WERI-Rb-1 (cell line): ENCODE data around the gene HOXC5.
"Not testable (repeated sequence)": the region's sequence is repeated elsewhere in the genome, so short reads cannot be mapped to it uniquely, and the experiment has no call there.

Experiments used
- DNase-seq: peaks from one replicate; pipeline ENCODE4 v3.0.0-alpha.2; 2020
- H3K27ac ChIP-seq: fragments of 250-450 bp; sonication (Bioruptor Pico); 2 replicates; pipeline ENCODE4 v1.5.1; 2020; ENCODE audit warnings: mild to moderate bottlenecking, moderate library complexity
- H3K27me3 ChIP-seq: fragments of 250-450 bp; sonication (Bioruptor Pico); 2 replicates; pipeline ENCODE4 v1.5.1; 2021; ENCODE audit warnings: mild to moderate bottlenecking, low read depth, moderate library complexity; ENCODE audit not compliant: insufficient read depth, severe bottlenecking
- H3K36me3 ChIP-seq: fragments of 250-450 bp; sonication (Bioruptor Pico); 2 replicates; pipeline ENCODE4 v1.5.1; 2020; ENCODE audit warnings: mild to moderate bottlenecking, moderate library complexity
- H3K4me3 ChIP-seq: 2 replicates; pipeline ENCODE4 v1.5.1; 2011; ENCODE audit warnings: low read depth, mild to moderate bottlenecking, control low read depth, low read length
- H3K9me3 ChIP-seq: fragments of 250-450 bp; sonication (Bioruptor Pico); 2 replicates; pipeline ENCODE4 v1.5.1; 2021; ENCODE audit warnings: mild to moderate bottlenecking, moderate library complexity; ENCODE audit not compliant: severe bottlenecking
- TF ChIP-seq, protein P1 (sequence below): IDR thresholded peaks from 2 replicates; pipeline ENCODE4 v1.5.1; 2011; ENCODE audit warnings: low read depth, mild to moderate bottlenecking, control low read depth, inconsistent platforms, low read length

HOXC5 gene

DNA sequence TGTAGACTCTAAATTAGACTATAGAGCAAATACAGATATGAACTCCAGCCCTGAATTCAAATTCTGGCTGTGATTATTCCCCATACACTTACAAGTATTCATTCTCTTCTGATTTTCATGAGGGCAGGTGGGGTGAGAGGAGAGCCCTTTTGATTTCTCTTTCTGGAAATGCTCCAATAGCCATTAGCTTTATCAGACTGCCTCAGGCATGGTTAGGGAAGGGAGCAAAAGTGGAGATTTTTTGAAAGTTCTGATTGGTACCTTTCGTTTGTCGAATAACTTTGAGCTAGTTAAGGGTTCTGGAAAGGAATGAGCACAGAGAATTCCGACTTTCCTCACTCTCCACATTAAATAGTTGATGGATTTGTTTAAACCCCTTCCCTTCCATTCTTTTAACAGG lies 7.8 kb downstream of the HOXC5 start:
- Histone ChIP-seq H3K27me3 (no peaks in the 10 kb centered on the region), H3K9me3 (no peaks in the 10 kb centered on the region), H3K27ac (no peak overlapping the region), H3K36me3 (no peaks in the 10 kb centered on the region), H3K4me3 (no peak overlapping the region)
- TF ChIP-seq, protein P1, sequence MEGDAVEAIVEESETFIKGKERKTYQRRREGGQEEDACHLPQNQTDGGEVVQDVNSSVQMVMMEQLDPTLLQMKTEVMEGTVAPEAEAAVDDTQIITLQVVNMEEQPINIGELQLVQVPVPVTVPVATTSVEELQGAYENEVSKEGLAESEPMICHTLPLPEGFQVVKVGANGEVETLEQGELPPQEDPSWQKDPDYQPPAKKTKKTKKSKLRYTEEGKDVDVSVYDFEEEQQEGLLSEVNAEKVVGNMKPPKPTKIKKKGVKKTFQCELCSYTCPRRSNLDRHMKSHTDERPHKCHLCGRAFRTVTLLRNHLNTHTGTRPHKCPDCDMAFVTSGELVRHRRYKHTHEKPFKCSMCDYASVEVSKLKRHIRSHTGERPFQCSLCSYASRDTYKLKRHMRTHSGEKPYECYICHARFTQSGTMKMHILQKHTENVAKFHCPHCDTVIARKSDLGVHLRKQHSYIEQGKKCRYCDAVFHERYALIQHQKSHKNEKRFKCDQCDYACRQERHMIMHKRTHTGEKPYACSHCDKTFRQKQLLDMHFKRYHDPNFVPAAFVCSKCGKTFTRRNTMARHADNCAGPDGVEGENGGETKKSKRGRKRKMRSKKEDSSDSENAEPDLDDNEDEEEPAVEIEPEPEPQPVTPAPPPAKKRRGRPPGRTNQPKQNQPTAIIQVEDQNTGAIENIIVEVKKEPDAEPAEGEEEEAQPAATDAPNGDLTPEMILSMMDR: no peak
- no peak for DNase-seq

DNA sequence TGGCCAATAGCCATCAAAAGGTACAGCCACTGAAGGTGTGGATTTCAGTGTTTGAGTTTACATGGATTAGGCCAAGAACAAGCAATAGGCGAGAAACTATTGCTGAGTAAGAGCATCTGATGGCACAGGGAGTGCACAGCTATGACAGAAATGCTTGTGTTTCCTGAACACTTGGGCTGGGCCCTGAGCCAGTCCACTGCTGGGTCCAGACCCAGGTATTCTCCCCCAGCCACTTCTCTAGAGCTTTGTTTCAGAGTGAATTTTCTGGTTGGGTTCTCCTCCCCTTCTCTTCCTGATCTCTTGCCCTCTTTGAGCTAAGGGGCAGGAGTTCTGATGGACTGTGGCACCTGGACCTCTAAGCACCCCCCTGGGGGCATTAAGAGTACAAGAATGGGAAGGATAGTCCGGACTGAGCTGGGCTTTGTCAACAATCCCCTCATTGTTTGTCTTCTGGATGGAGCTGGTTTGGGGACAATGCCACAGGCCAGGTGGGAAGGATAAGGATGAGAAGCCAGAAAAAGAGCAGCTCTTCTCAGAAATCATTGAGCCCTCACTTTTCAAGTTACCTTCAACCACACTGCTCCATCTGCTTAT lies 8.3 kb downstream of the HOXC5 start:
- Histone ChIP-seq H3K4me3 (no peak overlapping the region), H3K27me3 (no peaks in the 10 kb centered on the region), H3K9me3 (no peaks in the 10 kb centered on the region), H3K36me3 (no peaks in the 10 kb centered on the region), H3K27ac (no peak overlapping the region)
- TF ChIP-seq, protein P1: no peak
- DNase-seq: no peak

DNA sequence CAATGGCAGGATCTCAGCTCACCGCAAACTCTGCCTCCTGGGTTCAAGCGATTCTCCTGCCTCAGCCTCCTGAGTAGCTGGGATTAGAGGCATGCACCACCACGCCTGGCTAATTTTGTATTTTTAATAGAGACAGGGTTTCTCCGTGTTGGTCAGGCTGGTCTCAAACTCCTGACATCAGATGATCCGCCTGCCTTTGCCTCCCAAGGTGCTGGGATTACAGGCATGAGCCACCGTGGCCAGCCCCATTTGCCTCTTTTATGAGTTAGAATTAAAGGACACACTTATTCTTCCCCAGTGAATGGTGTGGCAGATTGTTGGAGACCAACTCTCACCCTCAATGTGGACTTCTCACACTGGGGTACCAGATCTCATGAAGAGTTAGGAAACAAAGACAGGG lies 9.2 kb downstream of the HOXC5 start:
- not testable (repeated sequence) for H3K9me3 ChIP-seq, H3K4me3 ChIP-seq, DNase-seq, H3K27me3 ChIP-seq, H3K36me3 ChIP-seq
- peak overlapping the region; percentile 81 for H3K27ac ChIP-seq

DNA sequence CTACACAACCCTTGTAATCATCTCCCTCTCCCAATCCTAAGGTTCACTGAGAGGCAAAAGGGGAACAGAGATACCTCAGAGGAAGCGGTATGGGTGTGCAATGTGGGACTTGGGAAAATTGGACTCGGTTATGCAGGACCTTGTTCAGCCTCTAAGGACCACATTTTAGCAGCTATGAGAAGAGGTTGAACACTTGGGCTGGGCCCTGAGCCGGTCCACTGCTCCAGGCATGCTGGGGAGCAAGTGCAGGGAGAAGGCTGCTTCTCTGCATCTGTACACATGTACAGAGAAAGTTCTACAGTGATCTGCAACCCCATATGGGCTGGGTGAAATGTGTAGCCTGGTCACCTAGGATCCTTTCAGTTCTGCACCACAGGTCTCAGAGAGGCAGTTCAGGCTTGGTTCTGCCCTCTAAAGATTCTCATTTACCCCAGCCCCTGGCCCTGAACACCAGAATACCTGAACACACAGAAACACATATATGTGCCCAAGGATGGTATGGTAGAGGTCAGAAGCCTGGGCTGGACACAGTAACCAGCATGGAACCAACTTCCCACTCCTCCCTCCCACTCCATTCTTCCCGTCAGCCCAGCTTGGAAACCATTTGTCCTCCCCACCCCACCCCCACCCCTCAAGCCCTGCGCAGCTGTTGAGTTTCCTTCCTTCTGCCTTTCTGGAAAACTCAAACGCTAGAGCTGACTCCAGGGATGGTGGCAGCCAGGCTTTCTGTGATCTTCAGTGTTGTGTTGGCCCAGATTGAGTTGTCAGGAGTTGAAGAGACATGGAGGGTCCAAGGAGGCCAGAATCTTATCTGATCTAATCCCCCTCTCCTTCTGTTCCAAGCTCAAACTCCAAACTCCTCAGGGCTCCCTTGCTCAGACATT lies 10.4 kb downstream of the HOXC5 start:
- TF ChIP-seq, protein P1: no peak
- Histone ChIP-seq H3K4me3 (no peak overlapping the region), H3K27ac (peak overlapping the region; percentile 81), H3K36me3 (peaks cover 9% of the 10 kb centered on the region), H3K9me3 (no peaks in the 10 kb centered on the region), H3K27me3 (no peaks in the 10 kb centered on the region)
- no peak for DNase-seq

GRCh38 chr12:54044425-54045103 lies 11.7 kb downstream of the HOXC5 start:
- peaks cover 9% of the 10 kb centered on the region for H3K36me3 ChIP-seq
- H3K27me3 ChIP-seq: no peaks in the 10 kb centered on the region
- no peak for DNase-seq
- no peaks in the 10 kb centered on the region for H3K9me3 ChIP-seq
- no peak overlapping the region for H3K4me3 ChIP-seq
- peak overlapping the region; percentile 81 for H3K27ac ChIP-seq
- TF ChIP-seq, protein P1: no peak

DNA sequence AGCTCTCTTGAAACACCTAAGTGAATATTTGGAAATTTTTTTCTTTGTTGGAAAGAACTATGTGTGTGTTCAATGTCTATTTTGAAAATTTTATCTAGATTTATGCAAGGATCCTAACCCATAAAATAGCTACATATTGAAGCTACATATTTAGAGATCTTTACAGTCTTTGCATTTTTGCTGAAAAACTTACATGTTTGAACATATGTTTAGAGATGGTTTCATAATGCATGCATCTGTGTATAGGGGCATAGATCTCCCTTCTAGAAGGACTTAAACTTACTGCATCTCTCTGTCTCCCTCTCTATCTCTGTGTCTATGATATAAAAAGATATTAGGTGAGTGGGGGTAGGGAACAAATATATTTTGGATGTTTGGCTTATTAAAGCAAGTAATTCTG lies 12.6 kb downstream of the HOXC5 start:
- TF ChIP-seq, protein P1: no peak
- Histone ChIP-seq H3K36me3 (peaks cover 9% of the 10 kb centered on the region), H3K27ac (no peak overlapping the region), H3K27me3 (no peaks in the 10 kb centered on the region), H3K4me3 (no peak overlapping the region), H3K9me3 (no peaks in the 10 kb centered on the region)
- DNase-seq: no peak
